Right lobe of liver (tissue), 6 donors: ENCODE data around the gene CTXN1. TPM values are rescaled to one million over a fixed set of nuclear protein-coding genes. Genes with fewer than 3 reads are reported as not detected.
"Not testable (repeated sequence)": the region's sequence is repeated elsewhere in the genome, so short reads cannot be mapped to it uniquely, and the experiment has no call there.

Experiments
- ATAC-seq, 4 donors: fragments of 200-7000 bp; cut with Tn5 transposase; one replicate each; pipeline ENCODE4 v1.9.1; 2020; ENCODE audit warnings: mild to moderate bottlenecking in 4 of 4, moderate library complexity in 4 of 4
- DNase-seq, 3 donors: peaks; one replicate each; pipeline ENCODE4 v3.0.0-alpha.2; 2020
- H3K27ac ChIP-seq, 3 donors: fragments of 200-600 bp; one replicate each; pipeline ENCODE4 v1.8.0; 2022
- H3K27me3 ChIP-seq, 2 donors: fragments of 200-600 bp; one replicate each; pipeline ENCODE4 v1.8.0; 2022
- H3K36me3 ChIP-seq, 4 donors: fragments of 200-600 bp; sonication (generic) in 1 of 4; one replicate each; pipeline versions ENCODE4 v1.5.1 to v1.8.0; 2017 to 2022; ENCODE audit warnings: control low read depth in 1 of 4
- H3K4me1 ChIP-seq, 4 donors: fragments of 200-600 bp; sonication (generic) in 1 of 4; one replicate each; pipeline versions ENCODE4 v1.5.1 to v1.8.0; 2017 to 2022; ENCODE audit warnings: control low read depth in 1 of 4
- H3K4me3 ChIP-seq, 3 donors: fragments of 200-600 bp; one replicate each; pipeline ENCODE4 v1.8.0; 2022
- H3K9me3 ChIP-seq, 4 donors: fragments of 200-600 bp; sonication (generic) in 1 of 4; one replicate each; pipeline versions ENCODE4 v1.5.1 to v1.8.0; 2017 to 2022; ENCODE audit warnings: control low read depth in 1 of 4
- POLR2A ChIP-seq: fragments of 450-650 bp; IDR thresholded peaks from one replicate; pipeline ENCODE4 v1.6.1; 2017; ENCODE audit warnings: antibody characterized with exemption, mild to moderate bottlenecking
- WGBS: methylation state at CpG from one replicate; pipeline ENCODE4 v1.1.6; 2018; ENCODE audit warnings: low coverage, low lambda C conversion rate; ENCODE audit not compliant: insufficient coverage; ENCODE audit errors: missing lambda C conversion rate; 5-methylcytosine and 5-hydroxymethylcytosine counted together
- intact Hi-C, 2 donors: fragments of 100-400 bp; cut with DNase I; formaldehyde crosslinking; loops; one replicate each; pipeline versions ENCODE4 v1.11.2 to v1.14.1; 2022
- total RNA-seq, 6 experiments: library from RNA; depleted of rRNA in 2 of 6; stranded (reverse); fragments of >200 nt in 2 of 6; fragmentation: NEBNext Ultra II Directional in 3 of 6; extraction: Animal tissue kit (Norgen Biotek cat#: 25700) in 3 of 6; gene quantifications; one replicate each; pipeline versions ENCODE4 v1.1.0 to v1.2.4, GENCODE V29; 2016 to 2023
- TF ChIP-seq, protein P1 (sequence below), 4 donors: fragments of 200-600 bp in 3 of 4; fragments of 450-650 bp in 1 of 4; IDR thresholded peaks; one replicate each; pipeline versions ENCODE4 v1.5.1 to v1.8.0; 2016 to 2022; ENCODE audit warnings: antibody characterized with exemption in 4 of 4, mild to moderate bottlenecking in 2 of 4
- donor health status: DM: no; HTN: yes; CAD: no.
- donor health status: DM: no; HTN: no; CAD: no.
- donor health status: DM: no; HTN: no; CAD: no.
- donor health status: DM: no; HTN: yes; CAD: no.
- donor health status: DM: no; HTN: yes; CAD: no.

Gene CTXN1
- total RNA-seq, 6 experiments from 2014 or later = 0.18 to 0.49 TPM; not detected in 4

DNA sequence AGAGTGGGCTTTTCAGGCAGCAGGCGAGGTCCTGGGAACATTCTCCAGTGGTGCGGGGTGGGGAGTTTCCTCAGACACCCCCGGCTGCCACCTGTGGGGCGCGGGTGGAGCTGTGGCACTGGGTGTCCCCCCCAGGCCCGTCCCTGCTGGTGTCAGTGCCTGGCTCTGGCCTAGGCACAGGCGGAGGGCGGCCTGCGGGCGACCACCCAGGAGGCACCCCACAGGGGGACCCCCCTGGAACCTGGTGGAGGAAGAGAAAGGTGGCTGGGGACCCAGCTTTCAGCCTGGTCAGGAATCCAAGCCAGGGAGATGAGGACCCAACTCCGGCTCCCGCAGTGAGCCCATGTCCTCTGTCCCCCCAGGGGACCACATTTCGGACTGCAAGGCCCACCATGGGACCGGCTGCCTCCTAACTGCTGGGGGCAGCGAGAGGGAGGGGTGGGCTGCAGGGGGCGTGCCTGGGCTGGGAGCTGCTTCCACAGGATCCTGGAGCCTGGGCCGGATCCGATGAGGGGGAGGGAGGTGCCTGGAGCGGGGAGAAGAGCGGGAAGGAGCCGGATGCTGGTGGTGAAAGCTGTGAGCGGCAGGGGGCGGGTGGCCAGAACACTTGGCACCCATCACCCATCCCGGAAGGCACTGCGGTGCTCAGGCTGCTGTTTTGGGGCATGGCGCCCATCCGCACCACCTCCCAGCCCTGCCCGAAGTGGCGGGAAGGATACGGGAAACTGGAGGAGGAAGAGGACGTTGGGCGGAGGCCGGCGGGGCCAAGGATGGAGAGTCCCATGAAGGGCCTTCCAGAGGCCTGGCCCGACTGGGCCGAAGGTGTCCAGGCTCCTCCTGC lies 5.5 kb upstream of the CTXN1 start:
- Histone ChIP-seq H3K9me3 (no peaks in the 10 kb centered on the region), H3K27me3 (no peaks in the 10 kb centered on the region), H3K36me3 (peaks cover 0 to 58% (median 35%) of the 10 kb centered on the region in 4 donors), H3K4me3 (no peak overlapping the region), H3K27ac (no peak overlapping the region), H3K4me1 (peaks cover 0 to 9% (median 0%) of the 10 kb centered on the region in 4 donors)
- DNase-seq = peak in 1 of 3 donors; percentile 52
- WGBS = 88% methylated on average over 17 of the region's 36 CpGs
- ATAC-seq = no peak
- intact Hi-C loops = no loop called here
- TF ChIP-seq, protein P1, sequence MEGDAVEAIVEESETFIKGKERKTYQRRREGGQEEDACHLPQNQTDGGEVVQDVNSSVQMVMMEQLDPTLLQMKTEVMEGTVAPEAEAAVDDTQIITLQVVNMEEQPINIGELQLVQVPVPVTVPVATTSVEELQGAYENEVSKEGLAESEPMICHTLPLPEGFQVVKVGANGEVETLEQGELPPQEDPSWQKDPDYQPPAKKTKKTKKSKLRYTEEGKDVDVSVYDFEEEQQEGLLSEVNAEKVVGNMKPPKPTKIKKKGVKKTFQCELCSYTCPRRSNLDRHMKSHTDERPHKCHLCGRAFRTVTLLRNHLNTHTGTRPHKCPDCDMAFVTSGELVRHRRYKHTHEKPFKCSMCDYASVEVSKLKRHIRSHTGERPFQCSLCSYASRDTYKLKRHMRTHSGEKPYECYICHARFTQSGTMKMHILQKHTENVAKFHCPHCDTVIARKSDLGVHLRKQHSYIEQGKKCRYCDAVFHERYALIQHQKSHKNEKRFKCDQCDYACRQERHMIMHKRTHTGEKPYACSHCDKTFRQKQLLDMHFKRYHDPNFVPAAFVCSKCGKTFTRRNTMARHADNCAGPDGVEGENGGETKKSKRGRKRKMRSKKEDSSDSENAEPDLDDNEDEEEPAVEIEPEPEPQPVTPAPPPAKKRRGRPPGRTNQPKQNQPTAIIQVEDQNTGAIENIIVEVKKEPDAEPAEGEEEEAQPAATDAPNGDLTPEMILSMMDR (IDR thresholded peaks at IDR 0.05) = no peak
- TF ChIP-seq POLR2A = no peak

DNA sequence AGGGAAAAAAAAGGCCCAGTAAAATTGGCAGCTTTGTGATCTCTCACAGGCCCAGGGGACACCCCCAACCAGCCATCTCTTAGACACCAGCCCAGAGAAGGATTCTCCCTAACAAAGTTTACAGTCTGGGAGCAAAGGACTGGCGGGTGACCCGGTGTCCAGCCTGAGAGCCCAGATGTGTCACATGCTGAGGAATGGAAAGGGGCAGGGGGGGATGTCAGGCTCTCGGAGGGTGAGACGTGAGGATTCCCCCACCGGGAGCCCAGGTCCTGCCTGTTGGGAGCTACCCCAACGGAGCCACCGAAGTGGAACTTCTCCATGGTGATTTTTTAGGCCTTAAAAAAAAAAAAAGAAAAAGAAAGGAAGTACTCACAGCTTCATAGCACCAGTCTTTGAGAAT lies 4.8 kb upstream of the CTXN1 start:
- Histone ChIP-seq H3K27ac (no peak overlapping the region), H3K27me3 (no peaks in the 10 kb centered on the region), H3K4me1 (peaks cover 0 to 9% (median 0%) of the 10 kb centered on the region in 4 donors), H3K36me3 (peaks cover 0 to 52% (median 32%) of the 10 kb centered on the region in 4 donors), H3K4me3 (no peak overlapping the region), H3K9me3 (no peaks in the 10 kb centered on the region)
- DNase-seq (no peak), ATAC-seq (no peak)
- TF ChIP-seq, protein P1 (IDR thresholded peaks at IDR 0.05) = no peak
- TF ChIP-seq POLR2A = no peak
- intact Hi-C loops = no loop called here
- WGBS = 93% methylated on average over 5 of the region's 7 CpGs

DNA sequence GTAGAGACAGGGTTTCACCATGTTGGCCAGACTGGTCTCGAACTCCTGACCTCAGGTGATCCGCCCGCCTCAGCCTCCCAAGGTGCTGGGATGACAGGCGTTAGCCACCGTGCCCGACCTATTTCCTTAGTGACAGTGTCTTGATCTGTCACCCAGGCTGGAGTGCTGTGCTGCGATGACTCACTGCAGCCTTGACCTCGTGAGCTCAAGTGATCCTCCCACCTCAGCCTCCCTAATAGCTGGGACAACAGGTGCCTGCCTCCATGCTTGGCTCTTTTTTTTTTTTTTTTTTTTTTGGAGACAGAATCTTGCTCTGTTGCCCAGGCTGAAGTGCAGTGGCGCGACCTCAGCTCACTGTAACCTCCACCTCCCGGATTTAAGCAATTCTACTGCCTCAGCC lies 4.1 kb upstream of the CTXN1 start:
- peaks cover 0 to 10% (median 0%) of the 10 kb centered on the region in 4 donors for H3K4me1 ChIP-seq
- H3K9me3 ChIP-seq, H3K27ac ChIP-seq, H3K27me3 ChIP-seq, DNase-seq, H3K4me3 ChIP-seq, ATAC-seq, intact Hi-C loops: not testable (repeated sequence)
- WGBS = 85% methylated on average over 5 of the region's 11 CpGs
- H3K36me3 ChIP-seq = peaks cover 0 to 46% (median 28%) of the 10 kb centered on the region in 4 donors

DNA sequence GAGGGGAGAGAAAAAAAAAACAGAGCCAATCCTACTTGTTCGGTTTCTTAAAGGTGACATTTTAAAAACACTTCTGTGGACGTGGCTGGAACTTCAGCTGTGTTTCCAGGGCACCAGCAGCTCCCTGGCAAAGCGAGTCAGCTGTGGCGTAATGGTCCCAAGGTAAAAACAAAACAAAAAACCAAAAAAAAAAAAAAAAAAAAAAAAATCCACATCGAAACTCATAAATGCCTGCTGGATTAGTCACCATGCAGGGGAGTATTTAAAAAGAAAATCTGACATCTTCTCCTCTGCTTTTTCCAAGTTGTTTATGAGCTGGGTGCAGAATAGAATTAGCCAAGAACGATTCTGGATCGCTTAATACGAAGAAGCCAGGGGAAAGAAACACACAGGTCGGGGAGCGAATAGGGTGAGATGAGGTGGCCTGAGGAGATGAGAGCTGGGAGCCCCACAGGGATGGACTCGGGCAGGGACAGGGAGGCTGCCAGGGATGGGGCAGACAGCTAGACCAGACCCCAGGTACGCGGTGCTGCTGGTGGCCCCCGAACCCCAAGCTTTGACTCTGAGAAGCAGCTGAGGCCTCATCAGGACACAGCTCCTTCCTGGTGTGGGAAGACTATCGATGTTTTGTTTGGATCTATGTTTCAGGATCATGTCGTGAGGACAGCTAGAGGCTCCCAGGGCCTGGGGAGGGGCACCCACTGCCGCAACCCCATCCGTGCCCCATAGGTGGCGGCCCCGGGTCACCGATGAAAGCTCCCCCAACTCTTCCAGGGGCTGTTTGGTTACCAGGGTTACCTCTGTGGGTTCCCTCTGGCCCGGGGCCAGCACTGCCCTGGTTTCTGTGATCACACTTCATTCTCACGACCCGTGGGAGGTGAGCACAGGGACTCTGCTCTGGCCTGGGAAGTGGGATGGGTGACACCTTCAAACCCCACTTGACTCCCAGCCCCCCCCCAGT lies 3.1 kb upstream of the CTXN1 start:
- WGBS = 77% methylated on average over 14 of the region's 24 CpGs
- no peak for TF ChIP-seq POLR2A
- TF ChIP-seq, protein P1 (IDR thresholded peaks at IDR 0.05) = peak in 1 of 4 donors; percentile 12
- no peaks in the 10 kb centered on the region for H3K9me3 ChIP-seq
- intact Hi-C loops = no loop called here
- ATAC-seq (no peak), DNase-seq (peak; percentile 42 to 55 (median 54))
- H3K36me3 ChIP-seq = peaks cover 0 to 37% (median 24%) of the 10 kb centered on the region in 4 donors
- H3K27me3 ChIP-seq = no peaks in the 10 kb centered on the region
- H3K4me3 ChIP-seq = no peak overlapping the region
- H3K4me1 ChIP-seq = peaks cover 0 to 6% (median 0%) of the 10 kb centered on the region in 4 donors
- no peak overlapping the region for H3K27ac ChIP-seq
